SHP77 treated with DMSO at 0.1 percent for 48 hours (cell line): ENCODE measurements around the gene CFAP251.
"Not testable (repeated sequence)": the region's sequence is repeated elsewhere in the genome, so short reads cannot be mapped to it uniquely, and the experiment has no call there.

Source experiments
- DNase-seq: peaks from one replicate; lab custom pipeline; 2025; lab: John Stamatoyannopoulos, UW

CFAP251 gene, protein sequence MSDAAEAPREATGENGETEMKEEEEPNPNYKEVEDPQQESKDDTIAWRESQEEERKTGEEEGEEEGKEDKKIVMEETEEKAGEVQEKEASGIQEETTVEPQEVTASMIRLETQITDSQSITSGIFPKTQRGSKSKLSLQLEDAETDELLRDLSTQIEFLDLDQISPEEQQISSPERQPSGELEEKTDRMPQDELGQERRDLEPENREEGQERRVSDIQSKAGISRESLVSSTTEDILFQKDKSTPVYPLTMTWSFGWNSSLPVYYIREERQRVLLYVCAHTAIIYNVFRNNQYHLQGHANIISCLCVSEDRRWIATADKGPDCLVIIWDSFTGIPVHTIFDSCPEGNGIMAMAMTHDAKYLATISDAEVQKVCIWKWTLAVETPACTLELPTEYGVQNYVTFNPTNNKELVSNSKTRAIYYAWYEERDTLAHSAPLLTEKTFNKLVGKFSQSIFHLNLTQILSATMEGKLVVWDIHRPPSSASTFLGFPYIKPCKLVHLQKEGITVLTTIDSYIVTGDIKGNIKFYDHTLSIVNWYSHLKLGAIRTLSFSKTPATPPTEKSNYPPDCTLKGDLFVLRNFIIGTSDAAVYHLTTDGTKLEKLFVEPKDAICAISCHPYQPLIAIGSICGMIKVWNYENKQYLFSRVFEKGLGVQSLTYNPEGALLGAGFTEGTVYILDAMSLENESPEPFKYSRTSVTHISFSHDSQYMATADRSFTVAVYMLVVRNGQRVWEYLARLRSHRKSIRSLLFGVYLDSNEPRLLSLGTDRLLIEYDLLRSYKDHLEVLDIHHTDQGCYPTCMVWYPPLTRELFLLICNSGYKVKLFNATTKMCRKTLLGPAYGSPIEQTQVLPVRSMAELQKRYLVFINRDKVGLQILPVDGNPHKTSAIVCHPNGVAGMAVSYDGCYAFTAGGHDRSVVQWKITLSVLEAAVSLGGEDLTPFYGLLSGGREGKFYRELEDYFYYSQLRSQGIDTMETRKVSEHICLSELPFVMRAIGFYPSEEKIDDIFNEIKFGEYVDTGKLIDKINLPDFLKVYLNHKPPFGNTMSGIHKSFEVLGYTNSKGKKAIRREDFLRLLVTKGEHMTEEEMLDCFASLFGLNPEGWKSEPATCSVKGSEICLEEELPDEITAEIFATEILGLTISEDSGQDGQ

DNA sequence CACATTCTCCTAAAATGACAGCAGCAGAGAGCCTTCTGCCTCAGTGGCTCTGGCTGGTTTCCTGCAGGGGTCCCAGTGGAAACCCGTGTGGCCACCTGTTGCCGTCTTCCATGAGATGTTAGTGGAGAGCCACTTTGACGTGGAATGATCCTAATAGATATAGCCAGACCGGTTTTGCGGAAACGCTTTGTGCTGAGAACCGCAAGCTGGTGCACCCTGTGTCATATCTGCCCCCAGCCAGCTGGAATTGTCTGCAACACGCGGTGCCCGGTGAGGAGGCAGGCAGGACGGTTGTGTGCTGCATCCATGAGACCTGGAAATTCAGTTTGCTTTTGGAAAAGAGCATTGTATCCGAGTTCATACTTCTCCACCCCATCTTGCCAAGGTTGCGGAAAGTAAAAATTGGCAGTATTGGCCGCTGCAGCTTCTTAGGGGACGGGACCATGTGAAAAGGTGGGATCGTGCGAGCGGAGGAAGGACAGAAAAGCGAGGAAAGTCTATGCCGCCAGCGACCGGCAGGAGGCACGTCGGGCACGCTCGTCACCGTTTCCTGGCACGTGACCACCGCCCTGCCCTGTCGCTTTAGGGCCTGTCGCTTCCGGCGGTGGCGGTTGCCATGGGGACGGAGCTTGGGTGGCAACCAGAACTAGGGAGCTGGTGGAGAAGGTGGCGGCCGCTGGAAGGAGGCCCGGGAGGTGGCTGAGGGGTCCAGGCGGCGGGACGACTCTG is at the start of gene CFAP251:
TSS of gene CFAP251 (plus strand) at position 643 of the 729 bp plus-strand sequence. CDS start 2,714 bp downstream, outside the sequence.
- DNase-seq = peak; percentile 93

DNA sequence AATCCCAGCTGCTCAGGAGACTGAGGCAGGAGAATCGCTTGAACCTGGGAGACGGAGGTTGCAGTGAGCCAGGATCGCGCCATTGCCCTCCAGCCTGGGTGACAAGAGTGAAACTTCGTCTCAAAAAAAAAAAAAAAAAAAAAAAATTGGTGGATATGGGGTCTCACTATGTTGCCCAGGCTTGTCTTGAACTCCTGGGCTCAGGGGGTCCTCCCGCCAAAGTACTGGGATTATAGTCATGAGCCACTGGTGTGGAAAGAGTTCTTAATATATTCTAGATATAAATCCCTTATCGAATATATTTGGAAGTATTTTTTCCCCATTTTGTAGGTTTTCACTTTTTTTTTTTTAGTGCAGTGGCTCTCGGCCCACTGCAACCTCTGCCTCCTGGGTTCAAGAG is 49.2 kb upstream of the CFAP251 start:
- DNase-seq = not testable (repeated sequence)

DNA sequence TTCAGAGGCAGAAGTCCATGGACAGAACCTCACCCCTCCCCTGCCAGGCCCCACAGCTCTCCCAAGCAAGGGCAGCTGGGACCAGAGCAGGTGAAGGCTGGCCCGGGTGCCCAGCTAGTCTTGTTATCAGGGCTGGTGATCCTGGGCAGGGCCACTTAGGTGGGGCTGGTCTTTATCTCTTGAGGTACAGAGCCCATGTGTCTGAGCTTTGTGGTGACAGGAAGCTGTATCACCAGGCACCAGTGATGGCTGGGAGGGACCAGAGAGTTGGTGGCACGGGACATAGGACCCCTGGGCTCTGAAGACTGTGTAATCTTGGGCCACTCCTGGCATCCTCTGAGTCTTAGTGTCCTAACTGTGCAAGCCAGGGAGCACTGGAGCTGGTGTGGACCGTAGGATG is 46.9 kb upstream of the CFAP251 start:
- no peak for DNase-seq

DNA sequence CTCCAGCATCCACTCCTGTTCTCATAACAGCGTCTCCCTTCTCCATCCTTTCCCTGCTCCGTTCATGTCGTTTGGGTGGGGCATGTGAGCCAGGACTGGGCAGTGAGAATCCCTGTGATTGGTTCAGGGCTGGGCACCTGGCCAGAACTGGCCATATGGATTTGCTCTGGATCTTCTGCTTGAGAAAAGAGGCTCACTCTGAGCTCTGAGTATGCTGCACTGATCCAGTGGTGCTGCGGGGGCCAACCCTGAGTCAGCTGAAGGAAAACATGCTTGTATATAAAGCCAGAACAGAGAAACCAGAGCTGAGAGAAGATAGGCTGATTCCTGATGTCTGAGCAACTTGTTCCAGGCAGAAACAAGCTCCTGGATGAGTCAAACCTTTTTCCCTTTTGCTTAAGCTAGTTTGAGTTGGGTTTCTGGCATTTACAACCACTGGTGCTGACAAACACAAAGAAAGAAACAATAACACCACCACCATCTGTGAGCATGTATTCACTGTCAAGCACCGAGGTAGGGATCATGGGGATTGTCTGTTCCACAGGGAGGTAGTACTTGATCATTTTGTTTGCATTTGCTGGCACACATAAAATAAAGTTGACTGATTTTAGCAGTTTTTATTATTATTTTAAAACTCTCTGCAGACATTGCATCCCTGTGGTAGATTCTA is 45.7 kb upstream of the CFAP251 start:
- peak; percentile 55 for DNase-seq

DNA sequence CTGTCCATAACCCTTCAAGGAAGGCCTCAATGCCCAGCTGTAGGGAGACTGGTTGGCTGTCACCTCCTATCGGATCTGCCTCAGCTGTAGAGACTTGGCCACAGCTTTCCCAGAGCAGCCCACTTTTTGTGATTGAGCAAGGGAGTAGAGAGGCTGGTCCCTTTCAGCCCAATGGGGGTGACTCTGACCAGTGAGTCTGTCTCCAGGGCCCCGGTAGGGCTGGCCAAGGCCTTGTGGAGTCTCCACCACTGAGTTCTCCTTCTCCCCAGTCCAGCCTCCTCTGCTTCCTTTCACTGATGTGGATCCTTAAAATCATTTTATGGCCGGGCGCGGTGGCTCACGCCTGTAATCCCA is 45.2 kb upstream of the CFAP251 start:
- no peak for DNase-seq

DNA sequence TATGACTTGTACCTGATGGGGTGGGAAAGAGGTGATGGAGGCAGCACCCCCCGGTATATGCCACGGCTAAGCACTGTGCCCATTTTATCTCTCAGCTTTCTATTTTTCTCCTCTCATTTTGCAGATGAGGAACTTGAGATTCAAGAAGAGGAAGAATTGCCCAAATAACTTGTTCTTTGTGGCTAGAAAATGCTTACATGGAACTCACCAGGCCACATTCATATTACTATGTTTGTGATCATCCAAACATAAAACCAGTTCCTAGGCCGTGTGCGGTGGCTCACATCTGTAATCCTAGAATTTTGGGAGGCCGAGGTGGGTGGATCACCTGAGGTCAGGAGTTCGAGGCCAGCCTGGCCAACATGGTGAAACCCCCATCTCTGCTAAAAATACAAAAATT is 44.3 kb upstream of the CFAP251 start:
- no peak for DNase-seq

DNA sequence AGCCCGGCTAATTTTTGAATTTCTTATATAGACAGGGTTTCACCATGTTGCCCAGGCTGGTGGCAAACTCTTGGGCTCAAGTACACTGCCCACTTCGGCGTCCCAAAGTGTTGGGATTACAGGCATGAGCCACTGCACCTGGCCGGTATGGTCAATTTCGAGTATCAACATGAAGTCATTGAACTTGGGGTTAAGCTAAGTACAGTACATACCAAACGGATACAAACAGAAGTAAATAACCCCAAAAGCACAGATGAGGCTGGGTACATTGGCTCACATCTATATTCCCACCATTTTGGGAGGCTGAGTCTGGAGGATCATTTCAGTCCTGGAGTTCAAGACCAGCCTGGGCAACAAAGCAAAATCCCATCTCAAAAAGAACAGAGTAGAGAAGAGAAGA is 42.8 kb upstream of the CFAP251 start:
- DNase-seq = no peak

DNA sequence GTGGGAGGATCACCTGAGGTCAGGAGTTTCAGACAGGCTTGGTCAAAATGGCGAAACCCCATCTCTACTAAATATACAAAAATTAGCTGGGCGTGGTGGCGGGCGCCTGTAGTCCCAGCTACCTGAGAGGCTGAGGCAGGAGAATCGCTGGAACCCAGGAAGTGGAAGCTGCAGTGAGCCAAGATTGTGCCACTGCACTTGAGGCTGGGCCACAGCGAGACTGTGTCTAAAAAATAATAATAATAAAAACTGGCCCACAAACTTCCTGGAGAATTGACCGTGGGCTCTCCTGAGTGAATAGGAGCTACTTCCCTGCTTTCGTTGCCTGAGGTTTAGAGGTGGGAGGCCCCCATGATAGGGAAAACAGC is 42.3 kb upstream of the CFAP251 start:
- DNase-seq = not testable (repeated sequence)

DNA sequence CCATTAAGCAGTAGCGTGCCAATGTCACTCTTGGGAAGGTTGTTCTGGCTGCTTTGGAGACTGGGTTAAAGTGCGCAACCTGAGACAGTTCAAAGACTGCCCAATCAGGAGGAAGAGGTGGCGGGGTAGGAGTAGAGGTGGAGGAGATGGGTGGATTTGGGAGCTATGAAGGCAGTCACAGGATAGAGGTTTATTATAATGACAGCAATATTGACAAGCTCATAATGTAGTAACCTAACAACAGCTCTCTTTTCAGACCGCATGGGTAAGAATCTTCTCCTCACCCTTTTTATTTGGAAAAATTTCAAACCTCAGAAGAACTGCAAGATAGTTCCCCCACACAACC is 35.1 kb upstream of the CFAP251 start:
- DNase-seq = no peak

DNA sequence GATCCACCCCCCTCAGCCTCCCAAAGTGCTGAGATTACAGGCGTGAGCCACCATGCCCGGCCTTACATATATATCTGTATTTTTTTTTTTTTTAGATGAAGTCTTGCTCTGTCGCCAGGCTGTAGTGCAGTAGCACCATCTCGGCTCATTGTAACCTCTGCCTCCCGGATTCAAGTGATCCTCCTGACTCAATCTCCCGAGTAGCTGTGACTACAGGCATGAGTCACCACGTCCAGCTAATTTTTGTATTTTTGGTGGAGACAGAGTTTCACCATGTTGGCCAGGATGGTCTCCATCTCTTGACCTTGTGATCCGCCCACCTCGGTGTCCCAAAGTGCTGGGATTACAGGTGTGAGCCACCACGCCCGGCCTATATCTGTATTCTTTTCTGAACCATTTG is 33.3 kb upstream of the CFAP251 start:
- not testable (repeated sequence) for DNase-seq

DNA sequence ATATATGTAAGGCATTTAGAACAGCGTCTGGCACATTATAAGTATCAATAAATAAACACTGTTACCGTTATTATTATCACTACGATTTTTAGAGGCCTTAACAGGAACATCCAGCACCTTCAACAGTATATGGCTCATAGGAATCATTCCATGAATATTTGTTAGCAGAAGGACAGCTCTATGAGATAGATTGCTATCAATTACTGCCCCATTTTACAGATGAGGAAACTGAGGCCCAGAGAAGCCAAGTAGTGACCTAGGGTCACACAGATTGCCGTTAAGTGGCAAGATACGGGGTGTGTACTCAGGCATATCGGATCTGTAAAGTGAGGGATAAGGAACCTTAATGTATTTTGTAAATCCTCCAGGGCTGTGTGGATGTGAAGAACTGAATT is 30.3 kb upstream of the CFAP251 start:
- no peak for DNase-seq

DNA sequence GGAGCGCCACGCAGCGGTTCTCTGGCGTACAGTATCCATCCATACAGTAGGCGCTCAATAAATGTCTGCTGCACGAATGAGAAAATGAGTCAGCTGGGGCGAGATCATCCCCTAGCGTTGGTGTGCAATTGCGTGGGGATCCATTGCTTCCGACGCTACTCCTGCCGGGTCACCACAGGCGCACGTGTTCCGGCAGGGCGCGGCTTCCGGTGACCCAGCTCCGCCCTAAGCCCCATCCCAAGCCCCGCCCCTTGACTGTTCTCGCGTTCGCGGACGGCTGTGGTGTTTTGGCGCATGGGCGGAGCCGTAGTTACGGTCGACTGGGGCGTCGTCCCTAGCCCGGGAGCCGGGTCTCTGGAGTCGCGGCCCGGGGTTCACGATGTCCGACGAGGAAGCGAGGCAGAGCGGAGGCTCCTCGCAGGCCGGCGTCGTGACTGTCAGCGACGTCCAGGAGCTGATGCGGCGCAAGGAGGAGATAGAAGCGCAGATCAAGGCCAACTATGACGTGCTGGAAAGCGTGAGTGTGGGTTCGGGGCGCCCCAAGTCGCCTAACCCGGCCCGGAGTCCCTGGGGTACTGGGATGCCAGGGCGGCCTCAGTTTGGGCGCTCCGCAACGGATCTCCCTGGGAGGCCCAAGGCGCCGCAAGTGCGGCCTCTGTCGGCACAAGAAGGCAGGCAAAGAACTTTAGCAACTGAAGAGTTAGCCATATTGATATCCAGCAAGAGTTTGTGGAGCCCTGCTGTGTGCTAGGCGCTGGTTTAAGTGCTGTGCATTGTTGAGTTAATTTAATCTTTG is 29.7 kb upstream of the CFAP251 start, which contains the start of gene PSMD9:
TSS of gene PSMD9 (plus strand) at position 313 of the 796 bp plus-strand sequence. CDS start at position 380, 67 bp downstream.
- DNase-seq = peak; percentile 94

DNA sequence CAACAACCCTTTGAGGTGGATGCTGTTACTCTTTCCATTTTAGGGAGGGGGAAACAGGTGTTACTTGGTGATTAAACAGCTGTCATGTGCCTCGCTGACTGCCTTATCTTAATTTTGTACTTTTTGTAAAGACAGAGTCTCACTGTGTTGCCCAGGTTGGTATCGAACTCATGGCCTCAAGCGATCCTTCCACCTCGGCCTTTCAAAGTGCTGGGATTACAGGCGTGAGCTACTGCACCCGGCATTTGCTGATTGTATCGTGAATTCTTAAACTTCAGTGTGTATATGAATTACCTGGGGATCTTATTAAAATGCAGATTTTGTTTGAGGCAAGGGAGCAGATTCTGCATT is 29.1 kb upstream of the CFAP251 start:
- no peak for DNase-seq

DNA sequence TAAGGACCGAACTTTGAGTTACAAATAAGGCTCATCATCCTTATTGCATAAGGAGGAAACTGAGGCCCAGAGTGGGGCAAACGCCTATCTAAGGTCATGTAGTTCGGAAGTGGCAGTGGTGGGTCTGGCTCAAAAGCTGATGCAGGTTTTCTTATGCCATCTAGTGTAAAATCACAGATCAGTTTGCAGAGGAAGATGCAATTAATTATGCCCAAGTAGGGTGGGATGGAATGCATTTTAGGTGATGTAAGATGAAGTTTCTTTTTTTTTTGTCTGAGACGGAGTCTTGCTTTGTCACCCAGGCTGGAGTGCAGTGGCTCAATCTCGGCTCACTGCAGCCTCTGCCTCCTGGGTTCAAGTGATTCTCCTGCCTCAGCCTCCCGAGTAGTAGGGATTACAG is 28.7 kb upstream of the CFAP251 start:
- not testable (repeated sequence) for DNase-seq

DNA sequence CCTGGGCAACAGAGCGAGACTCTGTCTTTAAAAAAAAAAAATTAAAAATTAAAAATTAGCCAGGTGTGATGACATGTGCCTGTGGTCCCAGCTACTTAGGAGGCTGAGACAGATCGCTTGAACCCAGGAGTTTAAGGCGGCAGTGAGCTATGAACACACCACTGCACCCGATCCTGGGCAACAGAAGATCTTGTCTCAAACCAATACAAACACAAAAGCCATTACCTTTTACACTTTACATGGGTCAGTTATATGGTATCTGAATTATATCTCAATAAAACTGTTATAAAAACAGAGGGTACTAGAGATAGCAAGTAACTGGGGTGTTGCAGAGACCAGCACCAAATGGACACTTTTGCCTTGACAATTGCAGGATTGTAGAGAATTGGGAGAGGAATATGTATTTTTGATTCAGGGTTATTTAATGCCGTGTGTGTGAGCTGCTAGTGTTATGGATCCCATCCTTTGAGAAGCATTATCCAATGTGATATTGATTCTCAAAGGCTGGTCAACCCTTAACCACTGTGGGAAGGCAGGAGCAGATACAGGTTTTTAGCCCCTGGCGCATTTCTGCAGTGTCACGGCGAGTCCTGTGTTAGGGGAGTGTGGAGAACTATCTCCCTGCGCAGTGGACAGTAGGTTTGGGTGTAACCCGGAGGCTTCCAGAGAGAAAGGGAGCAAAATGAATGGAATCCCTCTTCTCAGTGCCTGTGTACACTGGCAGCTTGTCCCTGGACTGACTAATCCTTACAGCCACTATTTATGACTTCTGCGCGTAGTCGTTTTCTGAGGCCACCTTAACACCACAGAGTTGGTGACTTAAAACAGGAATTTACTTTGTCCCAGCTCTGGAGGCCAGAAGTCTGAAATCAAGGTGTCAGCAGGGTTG is 25.5 kb upstream of the CFAP251 start:
- no peak for DNase-seq

DNA sequence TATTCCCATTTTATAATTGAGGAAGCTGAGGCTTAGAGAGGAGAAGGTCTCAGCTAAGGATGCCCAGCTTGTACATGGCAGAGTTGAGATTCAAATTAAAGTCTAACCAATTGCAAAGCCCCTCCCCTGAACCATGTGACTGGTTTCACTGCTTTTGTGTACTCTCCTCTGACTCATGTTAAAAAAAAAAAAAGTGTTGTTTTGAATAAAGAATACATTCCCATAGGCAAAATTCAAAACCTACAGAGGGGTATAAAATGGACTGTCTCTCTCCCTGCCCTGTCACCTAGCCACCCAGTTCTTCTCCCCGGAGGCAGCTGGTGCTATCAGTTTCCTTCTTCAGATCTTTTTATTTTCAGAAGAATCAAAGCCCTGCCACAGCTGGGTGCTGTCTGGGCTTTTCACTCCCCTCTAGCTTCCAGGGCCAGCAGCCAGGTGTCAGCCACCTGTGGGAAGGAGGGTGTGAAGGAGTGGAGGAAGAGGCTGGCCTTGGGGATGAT is 24.4 kb upstream of the CFAP251 start:
- no peak for DNase-seq

DNA sequence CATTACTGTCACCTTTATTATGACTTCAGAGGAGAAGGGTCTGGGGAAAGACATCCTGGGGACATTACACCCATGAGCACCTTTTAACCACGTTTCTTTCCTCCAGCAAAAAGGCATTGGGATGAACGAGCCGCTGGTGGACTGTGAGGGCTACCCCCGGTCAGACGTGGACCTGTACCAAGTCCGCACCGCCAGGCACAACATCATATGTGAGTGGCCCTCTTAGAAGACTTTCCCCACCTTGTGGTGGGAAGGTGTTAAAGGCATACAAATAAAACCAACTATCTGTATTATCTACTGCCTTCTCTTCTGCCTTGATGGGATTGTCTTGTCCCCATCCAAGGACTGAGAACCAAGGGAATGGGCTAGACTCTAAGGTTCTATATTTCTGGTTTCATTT is 23.8 kb upstream of the CFAP251 start:
- DNase-seq = no peak

DNA sequence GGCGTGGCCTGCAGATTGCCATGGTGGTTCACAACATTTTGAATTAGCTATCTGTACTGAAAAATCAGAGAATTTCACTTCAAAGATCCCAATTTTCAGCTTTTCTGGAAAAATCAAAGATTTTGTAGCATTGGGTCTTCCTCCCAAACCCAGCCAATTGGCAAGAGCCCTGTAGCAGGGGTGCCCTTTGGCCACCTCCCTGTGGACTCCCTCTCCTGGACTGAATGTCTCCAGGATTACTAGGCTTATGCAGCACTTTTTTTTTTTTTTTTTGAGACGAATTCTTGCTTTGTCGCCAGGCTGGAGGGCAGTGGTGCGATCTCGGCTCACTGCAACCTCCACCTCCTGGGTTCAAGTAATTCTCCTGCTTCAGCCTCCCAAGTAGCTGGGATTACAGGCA is 20.1 kb upstream of the CFAP251 start:
- DNase-seq = no peak

DNA sequence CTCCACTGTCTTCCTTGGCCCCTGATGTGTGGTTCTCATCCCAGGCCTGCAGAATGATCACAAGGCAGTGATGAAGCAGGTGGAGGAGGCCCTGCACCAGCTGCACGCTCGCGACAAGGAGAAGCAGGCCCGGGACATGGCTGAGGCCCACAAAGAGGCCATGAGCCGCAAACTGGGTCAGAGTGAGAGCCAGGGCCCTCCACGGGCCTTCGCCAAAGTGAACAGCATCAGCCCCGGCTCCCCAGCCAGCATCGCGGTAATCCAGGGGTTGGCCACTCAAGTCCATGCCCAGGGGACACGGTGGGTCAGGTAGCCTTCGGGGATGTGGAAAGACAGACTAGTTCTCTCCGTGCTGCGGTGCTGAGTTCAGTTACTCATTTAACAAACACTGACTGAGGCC is 18.8 kb upstream of the CFAP251 start:
- DNase-seq = no peak
